GM12891 (cell line): ENCODE measurements around the gene MYADML2.
"Not testable (repeated sequence)": the region's sequence is repeated elsewhere in the genome, so short reads cannot be mapped to it uniquely, and the experiment has no call there.

Experiments
- DNase-seq: peaks from one replicate; pipeline ENCODE4 v3.0.0; 2011; ENCODE audit warnings: low spot score; ENCODE audit not compliant: insufficient read length
- FAIRE-seq: peaks from 2 replicates; lab custom pipeline; 2011; peaks lifted over from hg19 to GRCh38; lab: Jason Lieb, UNC
- PAX5 ChIP-seq: IDR thresholded peaks from 2 replicates; pipeline ENCODE4 v1.6.1; 2011; ENCODE audit warnings: low read length, moderate library complexity, mild to moderate bottlenecking; ENCODE audit not compliant: insufficient read depth, severe bottlenecking
- POLR2A ChIP-seq: IDR thresholded peaks from 2 replicates; pipeline ENCODE4 v1.6.1; 2011; ENCODE audit warnings: low read depth, low read length, control low read depth
- POLR2AphosphoS5 ChIP-seq: IDR thresholded peaks from 2 replicates; pipeline ENCODE4 v1.6.1; 2011; ENCODE audit warnings: low read depth, low read length, control low read depth
- POU2F2 ChIP-seq: IDR thresholded peaks from 2 replicates; pipeline ENCODE4 v1.6.1; 2011; ENCODE audit warnings: low read depth, mild to moderate bottlenecking, control low read depth, low read length, moderate library complexity
- SPI1 ChIP-seq: IDR thresholded peaks from 2 replicates; pipeline ENCODE4 v1.6.1; 2011; ENCODE audit warnings: low read depth, low read length, control low read depth
- TAF1 ChIP-seq: IDR thresholded peaks from 2 replicates; pipeline ENCODE4 v1.6.1; 2011; ENCODE audit warnings: low read depth, low read length, control low read depth

The MYADML2 gene

DNA sequence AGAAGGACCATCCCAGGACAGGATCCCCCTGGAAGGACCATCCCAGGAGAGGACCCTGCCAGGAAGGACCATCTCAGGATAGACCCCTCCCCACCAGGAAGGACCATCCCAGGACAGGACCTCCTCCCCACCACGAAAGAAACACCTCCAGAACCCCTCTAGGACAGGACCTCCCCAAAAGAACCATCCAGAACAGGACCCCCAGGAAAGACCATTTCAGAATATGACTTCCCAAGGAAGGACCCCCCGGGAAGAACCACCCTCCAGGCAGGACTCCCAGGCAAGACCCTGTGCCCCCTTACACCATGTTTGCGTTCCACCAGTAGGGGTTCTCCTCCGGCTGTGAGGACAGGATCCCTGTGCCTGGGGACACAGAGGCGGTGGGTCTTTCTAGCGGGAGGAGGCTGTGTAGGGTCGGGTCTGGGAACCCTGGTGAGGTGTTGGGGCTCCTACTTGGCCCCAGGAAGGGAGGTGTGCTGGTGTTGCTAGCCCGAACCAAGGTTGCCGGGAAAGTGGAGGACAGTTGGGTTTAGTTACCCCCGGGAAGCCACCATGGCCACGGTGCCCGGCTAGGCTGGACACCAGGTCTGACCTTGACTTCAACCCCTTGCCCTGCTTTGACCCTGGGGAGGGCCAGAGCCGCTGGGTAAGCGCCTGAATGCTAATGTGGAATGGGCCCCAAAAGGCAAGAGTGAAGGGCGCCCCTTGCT, 11.8 kb upstream of the MYADML2 start:
- no peak for TF ChIP-seq POU2F2
- no peak for DNase-seq
- FAIRE-seq: no peak

DNA sequence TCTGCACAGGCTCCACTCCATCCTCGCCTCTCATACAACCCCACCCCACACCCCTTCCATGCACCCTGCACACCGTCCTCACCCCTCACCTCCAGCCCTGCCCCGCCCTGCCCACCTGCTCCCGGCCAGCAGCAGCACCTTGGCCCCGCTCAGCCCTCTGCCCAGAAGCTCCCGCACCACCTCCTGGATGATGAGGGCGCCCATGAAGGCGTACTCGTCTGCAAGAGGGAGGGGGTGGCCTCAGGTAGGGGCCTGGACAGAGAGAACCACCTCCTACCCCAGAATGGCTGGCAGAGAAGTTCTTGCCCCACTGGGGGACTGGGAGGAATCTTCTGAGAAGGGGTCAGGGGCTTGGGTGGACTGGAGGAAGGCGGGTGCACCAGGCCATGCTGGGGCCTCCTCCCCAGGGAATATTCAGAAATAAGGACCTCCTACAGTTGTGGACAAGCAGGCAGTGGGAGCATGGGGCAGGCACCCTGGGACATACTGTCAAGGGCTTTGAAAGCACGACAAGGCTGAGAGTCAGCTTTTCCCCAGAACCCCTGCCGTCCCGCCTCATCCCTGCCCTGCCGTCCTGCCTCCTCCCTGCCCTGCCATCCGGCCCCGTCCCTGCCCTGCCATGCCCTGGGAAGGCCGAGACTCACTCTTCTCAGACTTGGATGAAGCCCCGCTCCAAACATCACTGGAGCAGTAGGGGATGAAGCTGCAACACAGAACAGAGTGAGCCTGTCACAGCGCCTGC, 10.8 kb upstream of the MYADML2 start:
- TF ChIP-seq POLR2A: no peak
- no peak for TF ChIP-seq PAX5
- TF ChIP-seq POU2F2: no peak
- TF ChIP-seq POLR2AphosphoS5: no peak
- no peak for TF ChIP-seq SPI1
- no peak for TF ChIP-seq TAF1
- FAIRE-seq: no peak
- no peak for DNase-seq

DNA sequence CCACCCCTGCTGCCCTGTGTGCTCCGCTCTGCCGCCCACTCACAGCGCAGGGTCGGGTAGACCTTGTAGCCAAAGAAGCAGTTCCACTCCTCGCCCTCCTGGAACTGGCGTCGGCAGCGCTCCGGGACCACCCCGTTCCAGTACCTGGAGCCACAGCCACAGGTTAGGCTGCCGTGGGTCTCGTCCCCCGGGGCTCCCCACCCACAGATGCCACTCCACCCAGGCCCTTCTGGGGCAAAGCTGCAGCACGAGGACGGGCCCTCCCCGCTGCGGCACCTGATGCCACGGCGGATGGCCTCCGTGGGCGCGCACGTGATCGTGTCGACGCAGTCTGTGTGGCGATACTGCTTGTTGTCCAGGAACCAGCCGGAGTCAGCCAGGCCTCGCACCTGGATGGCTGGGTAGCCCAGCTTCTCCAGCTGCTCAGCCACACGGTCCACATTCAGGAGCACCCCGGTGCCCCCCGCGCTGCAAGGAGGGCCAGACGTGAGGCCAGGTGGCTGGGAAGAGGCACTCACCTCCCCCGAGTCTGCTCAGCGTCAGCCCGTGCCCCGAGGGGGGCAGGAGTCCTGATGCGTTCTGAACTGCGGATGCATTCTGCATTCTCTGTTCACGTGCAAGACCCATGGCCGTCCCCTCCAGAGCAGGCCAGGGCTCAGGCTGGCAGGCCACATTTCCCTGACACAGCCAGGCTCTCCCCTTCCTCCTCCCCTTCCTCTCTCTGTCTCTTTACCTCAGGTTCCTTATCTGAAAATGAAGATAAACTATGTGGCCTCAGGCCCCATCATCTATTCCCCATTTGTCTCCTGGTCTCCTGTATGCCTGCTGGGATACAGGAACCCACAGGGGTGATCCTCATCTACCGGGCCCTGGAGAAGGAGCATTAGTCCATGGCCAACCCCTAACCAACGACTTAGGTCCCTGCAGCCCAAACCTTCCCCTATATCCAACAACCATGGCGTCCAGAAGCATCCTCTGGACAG, 9.9 kb upstream of the MYADML2 start:
- FAIRE-seq: no peak
- DNase-seq: no peak
- TF ChIP-seq POLR2A (no peak), PAX5 (no peak), TAF1 (no peak), SPI1 (no peak), POLR2AphosphoS5 (no peak), POU2F2 (no peak)

DNA sequence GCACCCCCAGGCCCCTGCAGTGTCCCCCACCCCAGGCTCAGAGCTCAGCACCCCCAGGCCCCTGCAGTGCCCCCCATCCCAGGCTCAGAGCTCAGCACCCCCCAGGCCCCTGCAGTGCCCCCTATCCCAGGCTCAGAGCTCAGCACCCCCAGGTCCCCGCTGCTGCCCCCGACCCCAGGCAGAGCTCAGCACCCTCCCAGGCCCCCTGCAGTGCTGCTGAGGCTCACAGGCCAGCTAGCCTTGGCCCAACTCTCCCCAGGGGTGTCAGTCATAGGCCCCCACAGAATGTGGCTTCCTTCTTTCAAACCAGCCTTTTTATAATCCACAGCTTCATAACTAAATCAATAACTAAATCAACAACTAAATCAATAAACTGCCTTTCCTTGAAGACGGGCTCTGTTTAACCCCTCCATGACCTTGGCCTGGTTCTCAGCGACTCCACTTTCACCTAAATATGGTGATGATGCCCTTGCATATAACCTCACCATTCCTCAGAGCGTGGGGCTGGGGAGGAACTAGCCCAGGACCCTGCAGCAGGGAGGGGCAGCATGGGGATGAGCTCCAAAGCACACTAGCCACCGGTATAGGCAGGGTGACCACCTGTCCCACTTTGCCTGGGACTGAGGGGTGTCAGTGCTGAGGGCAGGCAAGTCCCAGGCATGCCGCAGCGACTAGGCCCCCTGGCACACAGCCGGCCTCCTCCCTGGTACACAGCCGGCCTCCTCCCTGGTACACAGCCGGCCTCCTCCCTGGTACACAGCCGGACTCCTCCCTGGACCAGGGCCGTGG, 8.9 kb upstream of the MYADML2 start:
- DNase-seq (no peak), FAIRE-seq (no peak)
- no peak for TF ChIP-seq POLR2AphosphoS5
- no peak for TF ChIP-seq SPI1
- TF ChIP-seq PAX5: no peak
- TF ChIP-seq POU2F2: no peak
- no peak for TF ChIP-seq POLR2A
- no peak for TF ChIP-seq TAF1

DNA sequence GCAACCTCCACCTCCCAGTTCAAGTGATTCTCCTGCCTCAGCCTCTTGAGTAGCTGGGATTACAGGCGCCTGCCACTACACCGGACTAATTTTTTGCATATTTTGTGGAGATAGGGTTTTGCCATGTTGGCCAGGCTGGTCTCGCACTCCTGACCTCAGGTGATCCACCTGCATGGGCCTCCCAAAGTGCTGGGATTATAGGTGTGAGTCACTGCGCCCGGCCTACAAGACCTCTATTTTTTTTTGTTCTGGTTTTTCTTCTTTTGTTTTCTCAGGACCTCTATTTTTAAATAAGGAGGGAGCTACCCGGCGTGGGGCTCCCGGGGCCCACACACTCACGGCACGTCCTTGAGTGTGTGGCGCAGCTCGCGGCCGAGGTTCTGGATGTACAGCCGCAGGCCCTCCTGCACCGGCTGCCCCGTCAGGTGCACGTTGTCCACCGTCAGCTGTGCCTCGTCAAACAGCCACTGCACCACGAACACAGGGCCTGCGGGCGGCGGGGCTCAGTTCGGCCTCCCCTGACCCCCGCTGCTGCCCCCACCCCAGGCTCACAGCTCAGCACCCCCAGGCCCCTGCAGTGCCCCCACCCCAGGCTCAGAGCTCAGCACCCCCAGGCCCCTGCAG, 8.1 kb upstream of the MYADML2 start:
- TF ChIP-seq PAX5 (no peak), TAF1 (no peak), SPI1 (no peak), POU2F2 (no peak), POLR2AphosphoS5 (no peak), POLR2A (no peak)
- DNase-seq (no peak), FAIRE-seq (no peak)

DNA sequence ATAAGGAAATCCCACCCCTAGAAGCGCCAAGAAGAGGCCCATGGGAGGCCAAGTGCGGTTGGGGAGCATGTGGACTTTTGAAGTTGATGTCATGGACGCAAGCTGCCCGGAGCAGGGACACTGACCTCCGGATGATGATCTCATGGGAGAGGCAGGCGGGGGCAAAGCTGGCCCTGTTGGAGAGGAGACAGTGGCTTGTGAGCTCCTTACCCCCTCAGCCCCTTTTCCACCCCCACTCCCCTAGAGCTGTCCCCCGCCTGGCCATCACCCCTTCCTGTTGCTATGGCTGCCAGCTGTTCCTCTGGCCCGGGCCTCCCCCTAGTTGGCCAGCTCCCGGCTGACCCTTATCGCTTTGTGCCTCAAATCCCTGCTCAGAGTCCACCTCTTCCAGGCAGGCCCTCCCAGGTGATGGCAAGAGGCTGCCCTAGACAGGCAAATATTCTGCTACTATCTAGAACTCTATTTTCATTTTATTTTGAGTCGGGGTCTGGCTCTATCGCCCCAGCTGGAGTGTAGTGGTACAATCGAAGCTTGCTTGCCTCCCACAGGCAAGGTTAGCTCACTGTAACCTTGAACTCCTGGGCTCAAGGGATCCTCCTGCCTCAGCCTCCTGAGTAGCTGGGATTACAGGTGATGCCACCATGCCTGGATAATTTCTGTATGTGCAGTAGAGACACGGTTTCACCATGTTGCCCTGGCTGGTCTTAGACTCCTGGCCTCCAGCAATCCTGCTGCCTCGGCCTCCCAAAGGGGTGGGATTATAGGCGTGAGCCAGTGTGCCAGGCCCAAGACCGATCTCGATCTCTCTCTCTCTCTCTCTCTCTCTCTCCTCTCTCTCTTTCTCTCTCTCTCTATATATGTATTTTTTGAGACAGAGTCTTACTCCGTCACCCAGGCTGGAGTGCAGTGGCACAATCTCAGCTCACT, 7.4 kb upstream of the MYADML2 start:
- no peak for FAIRE-seq
- DNase-seq: no peak

DNA sequence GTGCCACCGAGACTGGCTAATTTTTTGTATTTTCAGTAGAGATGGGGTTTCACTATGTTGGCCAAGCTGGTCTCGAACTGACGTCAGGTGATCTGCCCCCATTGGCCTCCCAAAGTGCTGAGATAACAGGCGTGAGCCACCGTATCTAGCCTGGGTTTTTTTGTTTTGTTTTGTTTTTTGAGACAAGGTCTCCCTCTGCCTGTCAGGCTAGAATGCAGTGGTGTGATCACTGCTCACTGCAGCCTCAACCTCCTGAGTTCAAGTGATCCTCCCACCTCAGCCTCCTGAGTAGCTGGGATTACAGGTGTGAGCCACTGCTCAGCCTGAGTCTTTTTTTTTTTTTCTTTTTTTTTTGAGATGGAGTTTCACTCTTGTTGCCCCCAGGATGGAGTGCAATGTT, 6.4 kb upstream of the MYADML2 start:
- FAIRE-seq, DNase-seq: not testable (repeated sequence)

More for the DNA sequence above, 7.4 kb upstream of the MYADML2 start:
- TF ChIP-seq PAX5 (no peak), POU2F2 (no peak), POLR2AphosphoS5 (no peak), SPI1 (no peak), POLR2A (no peak), TAF1 (no peak)

DNA sequence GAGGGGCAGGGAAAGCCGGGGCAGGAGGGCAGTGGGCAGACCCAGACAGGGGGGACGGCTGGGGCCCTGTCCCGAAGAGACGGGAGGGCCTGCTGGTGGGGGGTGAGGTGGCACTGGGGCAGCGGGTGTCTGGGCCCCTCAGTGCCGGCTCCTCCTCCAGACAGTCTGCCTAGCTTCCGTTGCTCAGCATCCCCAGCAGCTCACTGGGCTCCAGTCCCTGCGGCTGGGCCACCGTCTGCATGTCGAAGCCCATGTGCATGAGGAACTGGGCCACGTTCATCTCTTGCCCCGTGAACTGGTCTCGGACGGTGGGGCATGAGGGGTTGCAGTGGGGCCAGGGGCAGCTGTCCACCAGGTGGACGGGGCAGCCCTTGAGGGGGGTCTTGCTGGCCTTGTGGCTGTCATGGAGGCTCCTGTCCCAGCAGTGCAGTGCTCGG, 5.8 kb upstream of the MYADML2 start:
- no peak for TF ChIP-seq POLR2A
- no peak for TF ChIP-seq POU2F2
- TF ChIP-seq PAX5: no peak
- no peak for TF ChIP-seq POLR2AphosphoS5
- no peak for TF ChIP-seq SPI1
- TF ChIP-seq TAF1: no peak
- FAIRE-seq: no peak

More for the DNA sequence above, 5.8 kb upstream of the MYADML2 start:
- no peak for DNase-seq
